Subcutaneous abdominal adipose tissue (tissue), 5 donors: ENCODE results near the gene LRCH1.

Experiments used
- H3K27ac ChIP-seq: one replicate; pipeline ENCODE4 v1.7.0; 2013; ENCODE audit warnings: low read depth, mild to moderate bottlenecking, inconsistent platforms, low read length, moderate library complexity
- H3K27me3 ChIP-seq, 5 donors: one replicate each; pipeline ENCODE4 v1.7.0; 2013; ENCODE audit warnings: low read length in 5 of 5, inconsistent platforms in 1 of 5; ENCODE audit not compliant: control insufficient read depth in 5 of 5, insufficient read depth in 4 of 5
- H3K36me3 ChIP-seq, 5 donors: one replicate each; pipeline ENCODE4 v1.7.0; 2013; ENCODE audit warnings: low read length in 5 of 5; ENCODE audit not compliant: control insufficient read depth in 5 of 5, insufficient read depth in 5 of 5
- H3K4me1 ChIP-seq, 5 donors: one replicate each; pipeline ENCODE4 v1.7.0; 2013; ENCODE audit warnings: low read length in 5 of 5, mild to moderate bottlenecking in 3 of 5, moderate library complexity in 1 of 5; ENCODE audit not compliant: control insufficient read depth in 5 of 5, insufficient read depth in 5 of 5
- H3K4me3 ChIP-seq, 5 donors: one replicate each; pipeline ENCODE4 v1.7.0; 2013; ENCODE audit warnings: low read length in 5 of 5, low read depth in 1 of 5
- H3K9ac ChIP-seq, 5 donors: one replicate each; pipeline ENCODE4 v1.7.0; 2013; ENCODE audit warnings: low read length in 5 of 5, mild to moderate bottlenecking in 4 of 5, moderate library complexity in 3 of 5
- H3K9me3 ChIP-seq, 5 donors: one replicate each; pipeline ENCODE4 v1.7.0; 2013; ENCODE audit warnings: low read length in 5 of 5; ENCODE audit not compliant: control insufficient read depth in 5 of 5
- donor health status: healthy.
- donor health status: healthy.
- donor health status: healthy.
- donor health status: healthy.
- donor health status: healthy.

LRCH1 gene

DNA sequence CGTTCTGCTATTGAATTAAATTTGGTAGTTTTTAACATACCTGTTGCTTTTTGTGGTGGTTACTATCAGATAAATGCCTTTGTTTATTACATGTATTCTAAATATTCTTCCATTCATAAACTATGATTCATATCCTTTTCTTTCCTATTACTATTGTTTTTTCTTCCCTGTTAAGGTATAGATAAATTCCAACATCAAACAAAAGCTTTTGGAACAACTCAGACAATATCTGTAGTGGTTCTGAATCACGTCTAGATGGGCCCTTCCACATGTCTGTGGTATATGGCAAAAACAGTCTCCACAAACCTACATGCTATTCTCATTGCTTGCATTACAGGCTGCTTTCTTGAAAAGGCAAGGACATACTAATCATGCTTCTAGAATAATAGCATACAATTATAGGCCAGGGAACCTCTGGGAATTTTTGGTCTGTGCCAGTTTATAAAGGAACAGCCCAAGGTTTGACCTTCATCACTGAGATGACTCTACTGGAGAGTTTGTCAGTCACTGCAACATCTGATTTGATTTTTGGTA, 6.4 kb downstream of the LRCH1 start:
- no peak overlapping the region for H3K9ac ChIP-seq
- H3K27ac ChIP-seq, result no peak overlapping the region
- no peak overlapping the region for H3K4me3 ChIP-seq
- H3K27me3 ChIP-seq, result no peaks in the 10 kb centered on the region
- H3K36me3 ChIP-seq, result no peaks in the 10 kb centered on the region
- H3K9me3 ChIP-seq, result no peaks in the 10 kb centered on the region
- peaks cover 0 to 23% (median 11%) of the 10 kb centered on the region in 5 donors for H3K4me1 ChIP-seq

DNA sequence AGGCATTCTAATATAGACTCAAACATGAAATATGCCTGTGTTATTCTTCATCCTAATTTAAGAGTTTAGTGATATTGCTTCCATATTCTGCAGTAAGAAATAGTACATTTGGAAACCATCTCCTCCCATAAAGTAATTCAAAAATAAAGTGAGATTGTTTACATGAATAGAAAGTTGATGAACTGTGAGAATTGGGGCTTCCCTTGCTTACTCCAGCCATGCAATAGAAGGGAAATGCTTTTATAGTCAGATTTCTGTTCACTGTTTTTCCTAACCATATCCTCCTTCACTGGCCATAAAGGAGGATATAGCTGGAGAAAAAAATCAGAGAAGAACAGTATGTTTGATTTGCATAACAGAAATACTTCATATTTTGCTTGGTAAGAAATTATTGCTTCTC, 7.8 kb downstream of the LRCH1 start:
- H3K9me3 ChIP-seq, result no peaks in the 10 kb centered on the region
- H3K27me3 ChIP-seq, result no peaks in the 10 kb centered on the region
- H3K36me3 ChIP-seq, result no peaks in the 10 kb centered on the region
- H3K9ac ChIP-seq, result no peak overlapping the region
- H3K4me1 ChIP-seq, result peaks cover 0 to 12% (median 0%) of the 10 kb centered on the region in 5 donors
- H3K4me3 ChIP-seq, result no peak overlapping the region
- H3K27ac ChIP-seq, result no peak overlapping the region

DNA sequence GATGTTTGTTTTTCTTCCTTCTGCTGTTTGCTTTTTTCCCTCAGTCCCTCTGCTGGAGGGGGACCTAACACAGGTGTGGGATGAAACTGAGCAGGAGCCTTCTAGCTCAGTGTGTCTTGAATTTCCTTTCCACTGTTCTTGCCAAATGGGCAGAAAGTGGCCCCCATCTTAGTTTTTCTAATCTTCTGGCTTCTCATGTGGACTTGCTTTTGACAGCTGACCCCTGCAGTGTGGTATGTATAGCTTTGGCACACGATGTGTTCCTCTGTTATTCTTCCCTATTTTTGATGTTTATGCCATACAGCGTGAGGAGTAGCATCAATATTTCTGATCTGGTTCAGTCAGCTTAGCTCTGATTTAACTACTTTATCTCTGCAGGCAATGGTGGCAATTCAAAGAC, 8.3 kb downstream of the LRCH1 start:
- Histone ChIP-seq H3K4me1 (peaks cover 0 to 17% (median 0%) of the 10 kb centered on the region in 5 donors), H3K27ac (no peak overlapping the region), H3K36me3 (no peaks in the 10 kb centered on the region), H3K4me3 (no peak overlapping the region), H3K9ac (no peak overlapping the region), H3K9me3 (no peaks in the 10 kb centered on the region), H3K27me3 (no peaks in the 10 kb centered on the region)

DNA sequence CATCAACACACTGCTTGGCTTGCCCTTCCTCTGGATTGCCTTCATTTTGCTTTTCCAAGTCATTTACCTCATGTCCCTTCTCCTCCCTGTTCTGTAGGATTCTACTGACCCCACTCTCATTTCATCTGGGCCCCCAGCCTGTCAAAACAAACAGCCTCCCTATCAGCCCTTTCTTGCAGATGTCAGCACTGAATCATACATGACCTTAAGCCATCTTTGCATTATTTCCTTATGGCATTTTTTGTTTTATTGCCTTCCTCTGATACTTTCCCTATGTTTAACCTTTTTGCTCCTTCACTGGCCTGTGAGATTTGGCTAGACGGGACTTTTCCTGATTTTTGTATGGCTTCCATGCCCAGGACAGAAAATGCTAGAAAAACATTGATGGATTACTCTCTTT, 8.7 kb downstream of the LRCH1 start:
- Histone ChIP-seq H3K4me1 (peaks cover 0 to 20% (median 0%) of the 10 kb centered on the region in 5 donors), H3K4me3 (no peak overlapping the region), H3K9ac (no peak overlapping the region), H3K9me3 (no peaks in the 10 kb centered on the region), H3K27me3 (no peaks in the 10 kb centered on the region), H3K27ac (no peak overlapping the region), H3K36me3 (no peaks in the 10 kb centered on the region)

DNA sequence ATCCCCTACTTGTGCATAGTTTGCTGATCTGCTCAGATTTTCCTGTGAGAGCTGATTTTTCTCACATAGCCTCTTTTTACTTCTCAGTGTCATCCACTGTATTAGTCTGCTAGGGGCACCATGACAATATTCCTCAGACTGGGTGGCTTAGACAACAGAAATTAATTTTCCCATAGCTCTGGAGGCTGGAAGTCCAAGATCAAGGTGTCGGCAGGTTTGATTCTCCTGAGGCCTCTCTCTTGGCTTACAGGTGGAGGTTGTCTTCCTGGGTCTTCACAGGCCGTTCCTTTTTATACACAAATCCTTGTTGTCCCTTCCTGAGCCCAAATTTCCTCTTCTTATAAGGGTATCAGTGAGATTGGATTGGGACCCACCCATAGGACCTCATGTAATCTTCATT, 9.2 kb downstream of the LRCH1 start:
- H3K36me3 ChIP-seq, result no peaks in the 10 kb centered on the region
- no peak overlapping the region for H3K9ac ChIP-seq
- H3K27me3 ChIP-seq, result no peaks in the 10 kb centered on the region
- H3K4me1 ChIP-seq, result peaks cover 0 to 20% (median 0%) of the 10 kb centered on the region in 5 donors
- no peak overlapping the region for H3K27ac ChIP-seq
- H3K9me3 ChIP-seq, result no peaks in the 10 kb centered on the region
- H3K4me3 ChIP-seq, result no peak overlapping the region

DNA sequence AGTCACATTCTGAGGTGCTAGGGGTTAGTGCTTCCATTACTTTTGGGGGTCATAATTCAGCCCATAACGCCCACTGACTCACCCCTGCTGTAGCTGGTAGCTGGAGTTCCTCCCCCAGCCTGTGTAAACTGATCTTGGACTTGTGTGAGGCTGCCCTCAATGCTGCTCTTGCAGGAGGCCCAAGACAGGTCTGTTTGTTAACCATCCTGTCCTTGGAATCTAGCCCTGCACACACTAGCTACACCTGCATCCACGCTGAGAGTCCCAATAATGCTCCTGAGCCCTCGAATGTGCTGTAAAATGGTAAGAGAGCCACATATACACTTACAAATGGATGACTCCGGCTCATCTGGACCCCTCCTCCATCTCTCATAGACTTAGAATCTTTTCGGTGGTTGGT, 9.6 kb downstream of the LRCH1 start:
- H3K4me3 ChIP-seq, result no peak overlapping the region
- no peak overlapping the region for H3K27ac ChIP-seq
- no peak overlapping the region for H3K9ac ChIP-seq
- no peaks in the 10 kb centered on the region for H3K36me3 ChIP-seq
- H3K27me3 ChIP-seq, result no peaks in the 10 kb centered on the region
- H3K9me3 ChIP-seq, result no peaks in the 10 kb centered on the region
- H3K4me1 ChIP-seq, result peaks cover 0 to 20% (median 0%) of the 10 kb centered on the region in 5 donors

DNA sequence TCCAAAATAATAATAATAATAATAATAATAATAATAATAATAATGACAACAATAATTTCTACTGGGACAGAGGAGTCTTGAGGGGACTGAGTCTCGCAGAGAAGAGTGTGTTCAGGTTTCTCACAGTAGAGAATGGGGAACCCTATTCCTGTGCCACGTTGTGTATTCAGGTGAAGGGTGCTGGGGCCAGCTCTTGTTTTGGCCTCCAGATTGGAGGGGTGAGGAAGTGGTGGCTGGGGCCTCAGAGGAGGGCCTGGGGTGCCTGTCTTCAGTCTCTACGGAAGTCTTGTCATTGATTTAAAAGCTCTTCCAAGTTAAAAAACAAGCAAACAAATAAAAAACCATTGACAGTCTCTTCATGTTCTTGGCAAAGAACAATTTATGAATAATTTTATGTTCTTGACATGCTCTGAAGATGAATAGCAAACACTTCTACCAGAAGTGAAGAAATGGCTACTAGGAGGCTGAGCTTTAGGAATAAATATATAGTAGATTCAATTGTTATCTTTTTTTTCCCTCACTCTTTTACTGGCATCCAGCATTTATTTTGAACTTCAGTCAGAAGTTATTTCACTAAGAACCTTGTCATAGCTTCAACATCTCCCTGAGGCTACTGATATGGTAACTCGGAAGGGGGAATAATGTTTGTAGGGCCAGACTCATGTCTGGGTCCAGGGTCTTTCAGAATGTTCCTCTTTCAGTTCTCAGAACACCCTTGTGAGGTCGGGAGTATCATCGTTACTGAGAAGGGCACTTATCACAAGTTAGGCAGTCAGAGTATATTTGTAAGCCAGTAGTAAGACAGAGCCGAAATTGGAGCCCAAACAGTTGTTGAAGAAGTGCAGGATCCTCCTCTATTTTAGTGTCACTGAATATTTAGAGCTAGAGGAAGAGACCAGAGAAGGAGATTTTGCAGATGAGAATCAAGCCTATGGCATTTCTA, 13.1 kb downstream of the LRCH1 start:
- no peaks in the 10 kb centered on the region for H3K27me3 ChIP-seq

DNA sequence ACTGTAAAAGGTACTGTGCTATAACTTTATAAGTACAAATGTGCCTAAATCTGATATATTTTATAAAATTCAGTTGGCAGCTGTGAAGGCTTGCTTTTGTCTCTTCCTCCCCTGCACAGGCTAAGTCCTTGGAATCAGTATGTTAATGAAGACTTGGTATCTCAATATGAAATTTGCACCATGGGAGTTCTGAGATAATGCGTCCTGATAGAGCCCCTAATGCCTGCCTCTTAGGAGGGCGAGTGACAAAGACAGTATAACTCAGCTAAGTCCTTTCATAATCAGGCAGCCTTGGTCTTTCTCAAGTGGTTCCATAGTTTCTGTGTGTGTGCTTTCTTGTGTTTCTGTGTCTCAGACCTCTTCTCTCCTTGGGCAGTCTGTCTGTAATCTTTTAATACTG, 14.7 kb downstream of the LRCH1 start:
- Histone ChIP-seq H3K9ac (no peak overlapping the region), H3K4me3 (no peak overlapping the region), H3K4me1 (peaks cover 0 to 24% (median 4%) of the 10 kb centered on the region in 5 donors), H3K9me3 (no peaks in the 10 kb centered on the region), H3K27ac (no peak overlapping the region), H3K36me3 (no peaks in the 10 kb centered on the region), H3K27me3 (no peaks in the 10 kb centered on the region)

More for the DNA sequence above, 13.1 kb downstream of the LRCH1 start:
- Histone ChIP-seq H3K4me1 (peaks cover 0 to 21% (median 0%) of the 10 kb centered on the region in 5 donors), H3K27ac (no peak overlapping the region), H3K9ac (no peak overlapping the region), H3K36me3 (no peaks in the 10 kb centered on the region), H3K4me3 (no peak overlapping the region), H3K9me3 (no peaks in the 10 kb centered on the region)

DNA sequence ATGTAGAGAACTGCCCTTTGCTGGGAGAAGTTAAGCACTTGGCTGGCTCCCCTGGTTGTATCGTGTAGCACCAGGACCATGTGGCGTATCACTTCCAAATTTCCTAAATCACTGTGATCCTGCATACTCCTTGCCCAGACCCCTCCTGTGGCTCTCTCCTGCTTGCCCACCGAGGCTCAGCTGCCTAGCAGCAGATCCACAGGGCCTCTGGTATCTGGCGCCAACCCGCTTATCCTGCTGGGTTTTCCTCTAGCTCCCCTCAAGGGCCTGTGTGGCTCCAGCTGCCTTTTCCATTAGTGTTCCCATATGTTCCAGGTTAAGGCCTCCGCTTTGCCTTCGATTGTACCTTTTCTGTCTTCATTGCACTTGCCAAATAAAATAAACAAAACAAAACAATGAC, 16.5 kb downstream of the LRCH1 start:
- Histone ChIP-seq H3K9ac (no peak overlapping the region), H3K4me3 (no peak overlapping the region), H3K36me3 (no peaks in the 10 kb centered on the region), H3K9me3 (no peaks in the 10 kb centered on the region), H3K27me3 (no peaks in the 10 kb centered on the region), H3K4me1 (peaks cover 0 to 21% (median 4%) of the 10 kb centered on the region in 5 donors), H3K27ac (no peak overlapping the region)

DNA sequence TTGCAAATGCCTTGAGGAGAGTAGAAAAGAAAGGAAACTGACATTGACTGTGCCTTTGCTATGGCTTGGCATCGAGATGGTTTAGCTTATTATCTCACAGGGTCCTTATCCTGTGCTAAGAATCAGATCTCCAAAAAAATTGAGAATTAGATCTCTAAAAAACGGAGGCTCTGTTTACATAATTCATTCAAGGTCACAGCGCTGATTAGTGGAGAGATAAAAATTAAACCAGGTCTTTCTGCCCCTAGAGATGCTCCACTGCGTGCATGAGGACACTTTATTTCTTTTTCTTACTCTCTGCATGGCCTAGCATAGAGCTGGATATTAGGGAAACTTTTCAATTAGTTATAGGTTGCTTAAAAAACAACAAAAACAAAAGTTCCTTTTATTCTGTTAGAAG, 17.3 kb downstream of the LRCH1 start:
- H3K36me3 ChIP-seq, result no peaks in the 10 kb centered on the region
- no peak overlapping the region for H3K9ac ChIP-seq
- H3K9me3 ChIP-seq, result no peaks in the 10 kb centered on the region
- no peaks in the 10 kb centered on the region for H3K27me3 ChIP-seq
- H3K27ac ChIP-seq, result no peak overlapping the region
- peaks cover 0 to 27% (median 7%) of the 10 kb centered on the region in 5 donors for H3K4me1 ChIP-seq
- H3K4me3 ChIP-seq, result no peak overlapping the region
